ENCODE results near the gene PSMB11. TPM values are rescaled to one million over a fixed set of nuclear protein-coding genes. Genes with fewer than 3 reads are reported as not detected.
A peak's percentile ranks its signal among the peaks of the same experiment; 100 is the strongest.

Gene PSMB11
- total RNA-seq, 1 donor from 2014 or later, result not detected

DNA sequence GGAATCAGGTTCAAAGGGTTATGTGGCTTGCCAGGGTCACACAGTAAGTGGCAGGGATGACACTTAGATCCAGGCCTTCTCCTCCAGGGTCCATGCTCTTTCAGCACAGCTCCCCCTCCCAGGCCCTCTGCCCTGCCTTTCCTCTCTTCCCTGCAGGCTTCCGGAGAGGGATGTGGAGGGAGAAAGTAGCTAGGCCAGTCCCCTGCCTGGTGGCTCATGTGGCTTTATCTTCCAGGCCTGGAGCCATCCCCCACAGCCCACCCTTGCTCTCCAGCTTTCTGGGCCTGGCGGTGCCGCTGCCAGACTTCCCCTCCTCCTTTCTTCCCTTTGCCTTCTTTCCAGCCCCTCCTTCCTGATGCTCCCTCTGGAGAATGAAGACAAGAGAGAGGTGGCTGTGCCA is 1.7 kb downstream of the PSMB11 start:
- TF ChIP-seq, protein P1, sequence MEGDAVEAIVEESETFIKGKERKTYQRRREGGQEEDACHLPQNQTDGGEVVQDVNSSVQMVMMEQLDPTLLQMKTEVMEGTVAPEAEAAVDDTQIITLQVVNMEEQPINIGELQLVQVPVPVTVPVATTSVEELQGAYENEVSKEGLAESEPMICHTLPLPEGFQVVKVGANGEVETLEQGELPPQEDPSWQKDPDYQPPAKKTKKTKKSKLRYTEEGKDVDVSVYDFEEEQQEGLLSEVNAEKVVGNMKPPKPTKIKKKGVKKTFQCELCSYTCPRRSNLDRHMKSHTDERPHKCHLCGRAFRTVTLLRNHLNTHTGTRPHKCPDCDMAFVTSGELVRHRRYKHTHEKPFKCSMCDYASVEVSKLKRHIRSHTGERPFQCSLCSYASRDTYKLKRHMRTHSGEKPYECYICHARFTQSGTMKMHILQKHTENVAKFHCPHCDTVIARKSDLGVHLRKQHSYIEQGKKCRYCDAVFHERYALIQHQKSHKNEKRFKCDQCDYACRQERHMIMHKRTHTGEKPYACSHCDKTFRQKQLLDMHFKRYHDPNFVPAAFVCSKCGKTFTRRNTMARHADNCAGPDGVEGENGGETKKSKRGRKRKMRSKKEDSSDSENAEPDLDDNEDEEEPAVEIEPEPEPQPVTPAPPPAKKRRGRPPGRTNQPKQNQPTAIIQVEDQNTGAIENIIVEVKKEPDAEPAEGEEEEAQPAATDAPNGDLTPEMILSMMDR (IDR thresholded peaks at IDR 0.05; ENCODE audit: insufficient read depth, low read length, severe bottlenecking), result no peak
- Histone ChIP-seq H3K4me3 (ENCODE audit: low read depth, low read length) (no peak overlapping the region), H3K36me3 (ENCODE audit: control insufficient read depth, insufficient read depth, low read length) (no peaks in the 10 kb centered on the region), H3K27me3 (ENCODE audit: control insufficient read depth, insufficient read depth, low read length) (no peaks in the 10 kb centered on the region)
- FAIRE-seq (no peak), DNase-seq (ENCODE audit: low read depth) (no peak)

DNA sequence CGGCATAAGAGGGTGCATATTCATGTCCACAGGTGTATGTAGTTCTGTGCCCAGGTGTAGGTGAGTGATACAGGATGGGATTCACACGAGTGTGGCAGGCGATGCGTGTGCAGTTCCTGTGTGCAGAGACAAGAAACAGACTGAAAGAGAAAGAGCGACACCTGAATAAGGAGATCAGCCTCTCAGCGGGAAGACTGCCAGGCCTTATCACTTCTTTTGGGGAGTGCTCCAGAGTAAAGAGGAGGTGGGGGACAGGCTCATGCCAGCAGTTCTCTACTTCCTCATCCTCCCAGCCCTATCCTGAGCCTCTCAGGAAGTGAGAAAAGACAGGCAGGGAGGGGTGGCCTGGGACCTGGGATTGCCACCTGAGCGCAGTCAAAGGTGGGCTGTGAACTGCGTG is 2.8 kb downstream of the PSMB11 start:
- Histone ChIP-seq H3K36me3 (ENCODE audit: control insufficient read depth, insufficient read depth, low read length) (no peaks in the 10 kb centered on the region), H3K4me3 (ENCODE audit: low read depth, low read length) (no peak overlapping the region), H3K27me3 (ENCODE audit: control insufficient read depth, insufficient read depth, low read length) (no peaks in the 10 kb centered on the region)
- DNase-seq (ENCODE audit: low read depth), result no peak
- TF ChIP-seq, protein P1 (IDR thresholded peaks at IDR 0.05; ENCODE audit: insufficient read depth, low read length, severe bottlenecking), result no peak
- no peak for FAIRE-seq

DNA sequence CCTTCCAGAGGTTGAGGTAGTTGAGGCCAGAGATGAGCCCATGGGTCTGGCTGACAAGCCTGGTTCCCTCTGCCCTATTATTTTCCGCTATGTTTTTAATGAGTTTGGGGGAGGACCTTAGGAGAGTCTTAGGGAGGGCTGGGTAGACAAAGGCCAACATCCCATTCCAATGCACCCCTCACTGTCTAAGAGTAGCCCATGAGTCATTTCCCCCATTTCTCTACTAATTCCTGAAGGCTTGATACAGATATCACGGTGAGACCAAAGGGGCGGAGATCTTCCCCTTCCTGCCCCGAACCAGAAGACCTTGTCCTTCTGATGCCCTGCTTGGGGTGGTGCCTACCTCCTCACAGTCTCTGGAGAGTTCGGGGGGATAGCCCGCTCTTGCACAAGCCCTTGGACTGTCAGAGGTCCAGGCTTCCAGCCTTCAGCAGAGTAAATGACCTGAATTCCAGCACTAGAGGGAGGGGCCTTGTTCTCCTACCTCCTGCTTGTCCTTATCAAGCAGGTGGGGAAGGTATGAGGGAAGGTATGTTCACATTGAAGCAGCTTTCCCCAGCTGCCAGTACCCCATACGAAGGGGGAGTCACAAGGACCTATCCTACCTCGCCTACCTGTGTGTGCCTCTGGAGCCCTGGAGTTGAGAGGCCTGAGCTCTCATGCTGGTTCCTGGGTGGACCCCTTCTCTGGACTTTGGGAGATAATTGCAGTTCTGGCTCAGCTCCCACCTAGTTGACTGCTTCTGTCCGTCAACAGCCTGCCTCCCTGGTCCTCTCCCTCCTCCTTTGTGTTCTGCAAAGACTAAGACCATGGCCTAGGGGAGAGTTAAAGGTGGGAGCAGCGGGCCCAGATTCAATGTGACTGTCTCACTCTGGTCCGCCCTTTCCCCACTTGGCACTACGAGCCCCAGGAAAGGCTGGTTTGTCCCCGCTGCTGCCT is 3.7 kb downstream of the PSMB11 start:
- FAIRE-seq (peak; percentile 23), DNase-seq (ENCODE audit: low read depth) (no peak)
- Histone ChIP-seq H3K4me3 (ENCODE audit: low read depth, low read length) (no peak overlapping the region), H3K27me3 (ENCODE audit: control insufficient read depth, insufficient read depth, low read length) (no peaks in the 10 kb centered on the region), H3K36me3 (ENCODE audit: control insufficient read depth, insufficient read depth, low read length) (no peaks in the 10 kb centered on the region)
- TF ChIP-seq, protein P1 (IDR thresholded peaks at IDR 0.05; ENCODE audit: insufficient read depth, low read length, severe bottlenecking), result no peak

DNA sequence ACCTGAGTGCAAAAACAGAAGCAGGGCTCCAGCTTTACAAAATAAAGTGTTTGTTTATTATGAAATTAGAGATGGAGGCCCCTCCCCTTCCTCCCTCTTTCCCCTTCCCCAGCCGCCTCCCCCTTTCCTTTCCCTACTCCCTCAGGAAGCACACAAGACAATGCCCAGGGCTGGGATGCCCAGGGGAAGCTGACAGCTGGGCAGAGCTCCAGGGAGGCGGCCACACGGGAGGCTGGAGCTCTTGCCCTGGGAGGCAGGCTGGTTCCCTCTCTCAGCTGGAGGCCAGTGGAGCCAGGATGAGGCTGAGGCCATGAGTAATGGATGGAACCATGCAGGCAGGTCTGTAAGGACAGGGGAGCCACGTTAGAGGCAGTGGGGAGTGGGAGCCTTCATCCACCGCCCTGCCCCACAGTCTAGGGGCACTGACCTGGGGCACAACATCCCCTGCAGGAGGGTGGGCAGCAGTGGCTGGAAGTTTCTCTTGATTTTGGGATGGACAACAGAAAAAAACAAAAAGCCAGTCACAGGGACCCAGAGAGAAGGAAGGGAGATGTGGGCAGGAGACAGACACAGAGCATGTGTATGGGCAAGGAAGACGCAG is 5.1 kb downstream of the PSMB11 start:
- DNase-seq (ENCODE audit: low read depth), result no peak
- Histone ChIP-seq H3K4me3 (ENCODE audit: low read depth, low read length) (no peak overlapping the region), H3K36me3 (ENCODE audit: control insufficient read depth, insufficient read depth, low read length) (no peaks in the 10 kb centered on the region), H3K27me3 (ENCODE audit: control insufficient read depth, insufficient read depth, low read length) (no peaks in the 10 kb centered on the region)
- TF ChIP-seq, protein P1 (IDR thresholded peaks at IDR 0.05; ENCODE audit: insufficient read depth, low read length, severe bottlenecking), result no peak
- no peak for FAIRE-seq

DNA sequence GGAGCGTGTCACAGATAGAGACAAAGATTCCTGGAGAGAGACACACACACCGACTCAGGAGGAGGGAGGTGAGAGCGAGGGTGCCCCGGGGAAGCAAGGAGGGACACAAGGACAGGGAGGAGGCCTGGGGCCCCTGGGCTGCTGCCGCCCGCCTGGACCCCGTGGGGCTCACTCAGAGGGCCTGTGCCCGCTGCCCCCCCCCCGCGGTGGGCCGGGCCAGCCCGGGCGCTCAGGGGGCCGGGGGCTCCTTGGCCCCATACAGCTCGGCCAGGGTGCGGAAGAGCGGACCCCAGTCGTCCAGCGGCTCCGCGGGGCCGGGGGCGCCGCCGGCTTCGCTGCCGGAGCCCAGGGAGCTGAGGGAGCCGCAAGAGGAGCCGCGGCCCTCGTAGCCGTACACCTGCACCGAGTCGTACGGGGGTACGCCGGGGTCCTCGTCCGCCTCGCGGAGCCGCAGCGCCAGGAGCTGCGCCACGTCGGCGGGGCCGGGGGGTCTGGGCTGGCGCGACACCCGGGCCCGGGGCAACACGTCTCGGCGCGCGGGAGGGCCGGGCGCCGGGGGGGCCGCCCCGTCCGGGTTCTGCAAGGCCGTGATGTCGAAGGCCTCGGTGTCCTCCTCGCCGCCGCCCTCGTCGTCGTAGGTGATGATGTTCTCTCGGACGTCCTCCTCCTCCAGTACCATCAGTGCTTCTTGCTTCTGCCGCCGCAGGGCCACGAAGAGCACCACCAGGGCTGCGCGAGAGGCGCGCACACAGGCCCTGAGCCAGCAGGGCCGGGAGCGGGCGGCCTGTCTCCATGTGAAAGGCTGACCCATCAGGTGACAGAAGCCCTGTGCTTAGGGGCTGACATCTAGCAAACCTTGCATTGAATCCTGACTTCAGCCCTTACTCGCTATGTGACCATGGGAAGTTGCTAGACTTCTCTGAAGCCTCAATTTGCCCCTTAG is 6.0 kb downstream of the PSMB11 start:
- no peaks in the 10 kb centered on the region for H3K27me3 ChIP-seq (ENCODE audit: control insufficient read depth, insufficient read depth, low read length)
- FAIRE-seq (no peak), DNase-seq (ENCODE audit: low read depth) (no peak)
- TF ChIP-seq, protein P1 (IDR thresholded peaks at IDR 0.05; ENCODE audit: insufficient read depth, low read length, severe bottlenecking), result no peak
- H3K4me3 ChIP-seq (ENCODE audit: low read depth, low read length), result no peak overlapping the region
- H3K36me3 ChIP-seq (ENCODE audit: control insufficient read depth, insufficient read depth, low read length), result no peaks in the 10 kb centered on the region

All from bronchial epithelial cell (primary cell).